GM12878 (cell line): Measurements from ENCODE around the gene MNT. TPM values are rescaled to one million over a fixed set of nuclear protein-coding genes. Genes with fewer than 3 reads are reported as not detected.

ENCODE experiments used
- ATAC-seq: fragments of 200-7000 bp; cut with Tn5 transposase; 3 replicates; pipeline ENCODE4 v1.9.1; 2020; ENCODE audit warnings: mild to moderate bottlenecking, moderate library complexity
- BruUV-seq: library from RNA; stranded (reverse); fragments of 400-500 nt; replicated peaks from 2 replicates; lab custom pipeline; 2021; lab: Mats Ljungman, UMichigan
- CTCF ChIA-PET: fragments of 300-600 bp; sonication (Branson Sonifier 250); formaldehyde crosslinking; extraction: SDS; loops from one replicate; lab custom pipeline; 2021; ENCODE audit warnings: inconsistent platforms; lab: Yijun Ruan, JAX
- POLR2A ChIA-PET: fragments of 350-600 bp; formaldehyde crosslinking; extraction: SDS; loops from one replicate; lab custom pipeline; 2021; ENCODE audit warnings: inconsistent platforms; lab: Charles Lee
- RAD21 ChIA-PET: fragments of 300-600 bp; sonication (Branson Sonifier 250); formaldehyde crosslinking; loops from one replicate; lab custom pipeline; 2023; ENCODE audit warnings: antibody characterized with exemption; ENCODE audit not compliant: unreplicated experiment; lab: Charles Lee
- SMC1A ChIA-PET: fragments of 300-600 bp; sonication (Branson Sonifier 250); formaldehyde crosslinking; loops from one replicate; lab custom pipeline; 2023; ENCODE audit not compliant: unreplicated experiment, uncharacterized antibody; lab: Charles Lee
- DNase-seq: peaks from one replicate; pipeline ENCODE4 v3.0.0-alpha.2; 2011; ENCODE audit warnings: low read depth, low spot score
- FAIRE-seq: peaks from 3 replicates; lab custom pipeline; 2011; peaks lifted over from hg19 to GRCh38; lab: Jason Lieb, UNC
- H2AFZ ChIP-seq: 2 replicates; pipeline ENCODE4 v1.6.0; 2011; ENCODE audit warnings: low read depth, low read length, control low read depth; ENCODE audit not compliant: control insufficient read depth
- H3K27ac ChIP-seq: 2 replicates; pipeline ENCODE4 v1.5.1; 2011; ENCODE audit warnings: control low read depth; ENCODE audit not compliant: control insufficient read depth, insufficient read depth
- H3K27me3 ChIP-seq, 2 experiments: replicated peaks in 1 of 2; 2 replicates each; pipeline versions ENCODE4 v1.6.0 to v1.6.1; 2011; ENCODE audit warnings: low read length in 1 of 2; ENCODE audit not compliant: control insufficient read depth in 2 of 2, insufficient read depth in 2 of 2
- H3K36me3 ChIP-seq, 2 experiments: 2 replicates each; pipeline ENCODE4 v1.5.1; 2011; ENCODE audit warnings: low read length in 1 of 2; ENCODE audit not compliant: control insufficient read depth in 2 of 2, insufficient read depth in 2 of 2
- H3K4me1 ChIP-seq: 2 replicates; pipeline ENCODE4 v1.6.1; 2011; ENCODE audit warnings: mild to moderate bottlenecking, low read length, moderate library complexity, mixed read lengths; ENCODE audit not compliant: control insufficient read depth, insufficient read depth
- H3K4me2 ChIP-seq: 2 replicates; pipeline ENCODE4 v1.6.0; 2011; ENCODE audit warnings: control low read depth; ENCODE audit not compliant: control insufficient read depth, insufficient read depth
- H3K4me3 ChIP-seq: fragments of 200-600 bp; sonication (generic); 2 replicates; pipeline ENCODE4 v1.5.1; 2016
- H3K79me2 ChIP-seq: 2 replicates; pipeline ENCODE4 v1.6.0; 2011; ENCODE audit warnings: low read length; ENCODE audit not compliant: control insufficient read depth, insufficient read depth
- H3K9ac ChIP-seq: 2 replicates; pipeline ENCODE4 v1.8.0; 2011; ENCODE audit warnings: low read length, control low read depth, mixed read lengths; ENCODE audit not compliant: control insufficient read depth, insufficient read depth
- H3K9me3 ChIP-seq: replicated peaks from 3 replicates; pipeline ENCODE4 v1.5.1; 2011; ENCODE audit warnings: mild to moderate bottlenecking, low read length; ENCODE audit not compliant: control insufficient read depth, insufficient read depth
- H4K20me1 ChIP-seq: 2 replicates; pipeline ENCODE4 v1.6.0; 2011; ENCODE audit not compliant: control insufficient read depth, insufficient read depth
- ASH2L ChIP-seq: fragments of 300-600, 200-600 bp; sonication (generic); IDR thresholded peaks from 2 replicates; pipeline ENCODE4 v1.6.1; 2017; ENCODE audit warnings: low read depth, mild to moderate bottlenecking, borderline replicate concordance
- CHD1 ChIP-seq: IDR thresholded peaks from 2 replicates; pipeline ENCODE4 v1.6.1; 2012; ENCODE audit warnings: low read depth, low read length, improper control_type of control experiment
- KAT2A ChIP-seq: conservative IDR thresholded peaks from 2 replicates; pipeline ENCODE4 v1.6.1; 2011; ENCODE audit warnings: low read depth, low read length; ENCODE audit not compliant: control insufficient read depth
- MYB ChIP-seq: fragments of 150-350 bp; IDR thresholded peaks from 2 replicates; pipeline ENCODE4 v1.6.1; 2014; ENCODE audit warnings: mild to moderate bottlenecking, low read depth, low read length, borderline replicate concordance
- NFYA ChIP-seq: IDR thresholded peaks from 2 replicates; pipeline ENCODE4 v1.6.1; 2011; ENCODE audit warnings: low read depth, mild to moderate bottlenecking, low read length, improper control_type of control experiment, borderline replicate concordance
- POU2F2 ChIP-seq: IDR thresholded peaks from 3 replicates; pipeline ENCODE4 v1.6.1; 2011; ENCODE audit warnings: low read depth, mild to moderate bottlenecking, low read length, borderline replicate concordance
- RB1 ChIP-seq: fragments of 450-650 bp; formaldehyde crosslinking; IDR thresholded peaks from 2 replicates; pipeline ENCODE4 v1.6.1; 2017; ENCODE audit warnings: mild to moderate bottlenecking, borderline replicate concordance
- RBBP5 ChIP-seq: fragments of 200-600 bp; sonication (generic); conservative IDR thresholded peaks from 2 replicates; pipeline ENCODE4 v1.6.1; 2016
- SMARCA5 ChIP-seq: fragments of 450-650 bp; IDR thresholded peaks from 2 replicates; pipeline ENCODE4 v1.6.1; 2017; ENCODE audit warnings: mild to moderate bottlenecking
- STAT1 ChIP-seq: fragments of 450-650 bp; conservative IDR thresholded peaks from 2 replicates; pipeline ENCODE4 v1.6.1; 2014; ENCODE audit warnings: antibody characterized with exemption, mild to moderate bottlenecking
- TBL1XR1 ChIP-seq: IDR thresholded peaks from 2 replicates; pipeline ENCODE4 v1.6.1; 2012; ENCODE audit warnings: low read depth, low read length, improper control_type of control experiment
- ZBTB11 ChIP-seq: fragments of 450-650 bp; formaldehyde crosslinking; IDR thresholded peaks from 2 replicates; pipeline ENCODE4 v1.5.0; 2022; ENCODE audit warnings: mild to moderate bottlenecking, missing genetic modification characterization
- WGBS: methylation state at CpG from one replicate; pipeline ENCODE4 v1.1.6; 2016; ENCODE audit warnings: low lambda C conversion rate; ENCODE audit not compliant: insufficient replicate concordance, insufficient coverage; ENCODE audit errors: missing lambda C conversion rate; 5-methylcytosine and 5-hydroxymethylcytosine counted together
- in situ Hi-C: fragments of 300-500 bp; cut with MboI; formaldehyde crosslinking; loops from 9 replicates; pipeline ENCODE4 v1.14.3; 2018; ENCODE audit warnings: mixed read lengths
- intact Hi-C: fragments of 100-400 bp; cut with micrococcal nuclease; formaldehyde crosslinking; loops from one replicate; pipeline ENCODE4 v1.14.2; 2022; ENCODE audit not compliant: unreplicated experiment
- polyA plus RNA-seq, 11 experiments: library from polyadenylated mRNA; depleted of rRNA in 4 of 11; unstranded in 6 of 11; stranded (reverse) in 5 of 11; fragments of >200 nt; fragmentation: Nextera tagmentation in 4 of 11; fragmentation: Illumina TruSeq in 1 of 11; extraction: Ambion mirVana in 4 of 11; extraction: Trizol in 1 of 11; gene quantifications; 1 replicate in 1 of 11; 2 replicates in 10 of 11; pipeline versions ENCODE4 v1.2.1 to v1.2.3, GENCODE V29; 2011 to 2016; ENCODE audit warnings: inconsistent platforms in 2 of 11, missing spikeins in 2 of 11, low read depth in 1 of 11
- total RNA-seq, 4 experiments: library from RNA; depleted of rRNA in 3 of 4; stranded (reverse); fragments of >200 nt in 3 of 4; fragmentation: Illumina TruSeq in 1 of 4; extraction: Trizol in 1 of 4; gene quantifications; 2 replicates each; pipeline versions ENCODE4 v1.2.1 to v1.2.3, GENCODE V29; 2013 to 2021
- TF ChIP-seq, protein P1 (sequence below), 3 experiments: IDR thresholded peaks in 2 of 3; conservative IDR thresholded peaks in 1 of 3; 2 replicates each; pipeline ENCODE4 v1.5.1; 2011; ENCODE audit warnings: low read depth in 3 of 3, low read length in 3 of 3, mild to moderate bottlenecking in 3 of 3, control low read depth in 2 of 3, moderate library complexity in 2 of 3, inconsistent platforms in 1 of 3, mixed read lengths in 1 of 3; ENCODE audit not compliant: control insufficient read depth in 2 of 3, insufficient read depth in 1 of 3; ENCODE audit errors: extremely low read depth in 1 of 3

MNT gene
- total and polyA plus RNA-seq, 10 of the 15 experiments (the other 5 are each of a cell fraction or from before 2014, with no cell fraction given): 0.31 to 15.9 (median 3.8) TPM

DNA sequence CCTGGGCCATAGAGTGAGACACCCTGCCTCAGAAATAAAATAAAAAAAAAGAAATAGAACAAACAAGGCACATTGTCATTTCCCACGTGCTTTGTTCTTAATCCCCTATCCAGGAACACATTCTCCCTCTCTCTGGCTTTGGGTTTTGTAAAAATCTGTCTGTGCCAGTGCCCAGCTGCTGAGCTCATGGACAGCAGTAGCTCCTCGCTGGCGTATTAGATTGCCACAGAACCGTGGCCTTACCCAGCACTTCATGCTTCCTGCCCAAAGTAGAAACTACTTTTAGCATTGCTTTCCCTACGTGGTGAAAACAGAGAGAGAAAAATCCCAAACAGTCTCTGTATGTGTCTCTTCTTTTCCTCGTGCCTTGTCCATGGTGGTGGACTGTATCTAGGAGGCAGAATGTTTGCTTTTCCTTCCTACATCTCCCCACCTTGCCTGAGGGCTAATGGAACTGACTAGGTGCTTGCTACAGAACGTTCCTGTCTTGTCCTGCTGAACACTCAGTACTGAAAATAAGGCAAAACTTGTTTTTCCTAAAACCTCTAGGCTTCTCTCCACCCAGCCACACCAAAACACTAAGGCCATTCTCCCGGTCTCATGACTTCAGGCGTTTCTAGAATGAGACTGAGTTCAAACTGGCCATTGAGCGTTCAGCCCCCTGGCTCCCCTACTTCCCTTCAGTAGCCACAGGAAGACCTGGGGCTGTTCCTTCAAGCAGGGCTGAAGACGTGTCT, 26.1 kb downstream of the MNT start:
- Histone ChIP-seq H3K4me3 (no peak overlapping the region), H3K9me3 (no peaks in the 10 kb centered on the region), H4K20me1 (no peaks in the 10 kb centered on the region), H3K4me2 (no peak overlapping the region), H3K4me1 (no peaks in the 10 kb centered on the region), H3K36me3 (no peaks in the 10 kb centered on the region; a peak in 3 of 4 replicates), H3K9ac (no peak overlapping the region), H3K79me2 (no peaks in the 10 kb centered on the region), H3K27ac (no peak overlapping the region), H2AFZ (no peak overlapping the region), H3K27me3 (no peaks in the 10 kb centered on the region)
- in situ Hi-C loops: loop anchor here (5.0 kb wide), 1 partner anchor 38 kb away; no protein-coding TSS in a partner anchor
- FAIRE-seq: no peak
- ChIA-PET CTCF (interaction anchor here (1.0 kb wide), 1 partner anchor 42 kb away, joined by 3 read pairs; no protein-coding TSS in a partner anchor), SMC1A (interaction anchor here (1.8 kb wide), 1 partner anchor 41 kb away, joined by 7 read pairs; no protein-coding TSS in a partner anchor), RAD21 (interaction anchor here (0.7 to 1.9 kb wide), 2 partner anchors 8 to 42 kb away, joined by 3 to 5 read pairs; no protein-coding TSS in a partner anchor), POLR2A (no interaction called here)
- intact Hi-C loops: no loop called here
- no peak for ATAC-seq
- 45% methylated on average over 11 of the region's 11 CpGs for WGBS
- BruUV-seq: no TSS peak
- DNase-seq: no peak
- no peak for TF ChIP-seq POU2F2
- TF ChIP-seq ZBTB11 (CRISPR knock-in tag): no peak
- no peak for TF ChIP-seq STAT1
- TF ChIP-seq MYB: no peak
- no peak for TF ChIP-seq SMARCA5
- TF ChIP-seq NFYA: no peak
- TF ChIP-seq ASH2L: no peak
- no peak for TF ChIP-seq KAT2A
- TF ChIP-seq TBL1XR1: no peak
- TF ChIP-seq, protein P1, sequence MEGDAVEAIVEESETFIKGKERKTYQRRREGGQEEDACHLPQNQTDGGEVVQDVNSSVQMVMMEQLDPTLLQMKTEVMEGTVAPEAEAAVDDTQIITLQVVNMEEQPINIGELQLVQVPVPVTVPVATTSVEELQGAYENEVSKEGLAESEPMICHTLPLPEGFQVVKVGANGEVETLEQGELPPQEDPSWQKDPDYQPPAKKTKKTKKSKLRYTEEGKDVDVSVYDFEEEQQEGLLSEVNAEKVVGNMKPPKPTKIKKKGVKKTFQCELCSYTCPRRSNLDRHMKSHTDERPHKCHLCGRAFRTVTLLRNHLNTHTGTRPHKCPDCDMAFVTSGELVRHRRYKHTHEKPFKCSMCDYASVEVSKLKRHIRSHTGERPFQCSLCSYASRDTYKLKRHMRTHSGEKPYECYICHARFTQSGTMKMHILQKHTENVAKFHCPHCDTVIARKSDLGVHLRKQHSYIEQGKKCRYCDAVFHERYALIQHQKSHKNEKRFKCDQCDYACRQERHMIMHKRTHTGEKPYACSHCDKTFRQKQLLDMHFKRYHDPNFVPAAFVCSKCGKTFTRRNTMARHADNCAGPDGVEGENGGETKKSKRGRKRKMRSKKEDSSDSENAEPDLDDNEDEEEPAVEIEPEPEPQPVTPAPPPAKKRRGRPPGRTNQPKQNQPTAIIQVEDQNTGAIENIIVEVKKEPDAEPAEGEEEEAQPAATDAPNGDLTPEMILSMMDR (IDR thresholded peaks at IDR 0.05 in 2 of 3, conservative IDR thresholded peaks at IDR 0.05 in 1 of 3; ENCODE audit: control insufficient read depth in 2 of 3, extremely low read depth in 1 of 3, insufficient read depth in 1 of 3, low read depth in 3 of 3, low read length in 3 of 3): no peak
- TF ChIP-seq RBBP5: no peak
- no peak for TF ChIP-seq RB1
- no peak for TF ChIP-seq CHD1
